Glomerular visceral epithelial cell (primary cell): Measurements from ENCODE around the gene PTPRN2.
"Not testable (repeated sequence)": the region's sequence is repeated elsewhere in the genome, so short reads cannot be mapped to it uniquely, and the experiment has no call there.

Experiments used
- DNase-seq: peaks from one replicate; pipeline ENCODE4 v3.0.0-alpha.2; 2016; ENCODE audit errors: extremely low spot score

PTPRN2 gene

DNA sequence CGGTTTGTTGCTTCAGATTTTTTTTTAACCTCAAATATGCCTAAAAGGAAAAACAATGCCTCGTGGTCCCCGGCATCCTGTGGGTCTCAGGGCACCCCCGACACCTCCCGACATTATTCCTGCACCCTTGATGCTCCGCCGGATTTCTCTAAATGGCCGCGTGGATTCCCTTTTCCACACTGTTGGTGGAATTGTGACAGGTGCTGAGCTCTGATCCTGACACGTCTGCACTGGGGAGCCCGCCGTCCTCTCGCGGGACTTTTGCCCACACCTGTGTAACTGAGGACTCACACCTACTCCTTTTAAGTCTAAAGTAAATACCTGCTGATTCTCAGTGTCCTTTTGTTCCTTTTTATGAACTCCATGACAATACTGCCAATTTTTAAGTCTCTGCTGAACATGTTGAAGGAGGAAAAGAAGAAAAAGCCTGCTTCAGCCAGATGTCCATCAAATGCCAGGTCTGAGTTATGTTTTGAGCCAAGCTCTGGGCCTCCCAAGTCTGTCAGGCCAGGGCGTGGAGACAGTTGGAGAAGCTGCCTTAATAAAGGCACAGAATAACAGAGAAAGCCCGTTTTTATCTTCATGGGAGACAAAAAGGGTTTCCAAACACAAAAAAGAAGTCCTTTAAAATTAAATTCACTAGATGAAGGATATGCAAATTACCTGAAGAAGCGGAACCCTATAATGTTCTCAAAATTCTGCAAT lies 682.6 kb downstream of the PTPRN2 start:
- DNase-seq = no peak

DNA sequence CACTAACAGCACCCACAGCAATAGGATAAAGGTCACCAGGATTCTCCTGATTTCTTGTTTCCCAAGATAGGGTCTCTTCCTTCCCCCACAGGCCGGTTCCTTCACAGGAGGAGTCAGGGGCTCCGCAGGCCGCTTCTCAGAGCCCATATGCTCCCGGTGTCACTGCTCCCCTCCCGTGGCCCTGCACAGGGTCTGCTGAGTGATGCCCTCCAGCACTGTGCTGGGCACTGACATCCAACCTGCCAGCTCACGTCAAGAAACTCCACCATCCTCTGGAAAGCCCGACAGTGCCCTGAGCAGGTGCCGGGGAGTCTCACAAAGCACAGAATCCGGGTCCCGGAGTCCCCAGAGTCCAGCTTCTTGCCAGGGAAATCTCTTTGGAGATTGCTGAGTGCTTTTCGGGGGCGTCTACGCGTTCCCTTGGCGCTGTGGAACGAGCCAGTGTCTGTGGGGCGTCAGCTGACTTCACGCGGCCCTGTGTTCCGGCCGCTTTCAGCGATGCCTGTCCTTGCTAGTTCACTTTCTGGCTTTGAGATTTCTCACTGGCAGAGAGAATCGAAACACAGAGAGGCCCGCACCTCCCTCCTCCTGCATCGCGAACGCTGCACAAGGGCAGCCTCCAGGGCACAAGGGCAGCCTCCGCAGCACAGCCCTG lies 683.3 kb downstream of the PTPRN2 start:
- DNase-seq = no peak

DNA sequence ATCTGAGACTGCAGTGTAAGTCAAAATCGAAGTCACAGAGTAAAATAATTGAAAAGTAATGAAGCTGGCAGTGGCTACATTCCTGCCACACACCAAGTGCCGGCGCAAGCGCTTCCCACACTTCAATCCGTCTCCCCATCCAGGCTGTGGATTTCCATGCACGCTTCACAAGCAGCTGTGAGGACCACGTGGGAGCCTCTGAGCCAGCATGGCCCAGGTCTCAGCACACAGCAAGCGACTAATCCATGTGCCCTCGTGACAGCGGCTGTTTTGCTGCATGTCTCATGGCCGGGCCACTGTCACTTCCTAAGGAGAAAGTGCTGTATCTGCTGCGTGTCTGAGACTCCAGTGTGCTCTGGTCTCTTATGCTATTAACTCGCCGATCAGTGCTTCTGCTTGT lies 683.9 kb downstream of the PTPRN2 start:
- DNase-seq = no peak

DNA sequence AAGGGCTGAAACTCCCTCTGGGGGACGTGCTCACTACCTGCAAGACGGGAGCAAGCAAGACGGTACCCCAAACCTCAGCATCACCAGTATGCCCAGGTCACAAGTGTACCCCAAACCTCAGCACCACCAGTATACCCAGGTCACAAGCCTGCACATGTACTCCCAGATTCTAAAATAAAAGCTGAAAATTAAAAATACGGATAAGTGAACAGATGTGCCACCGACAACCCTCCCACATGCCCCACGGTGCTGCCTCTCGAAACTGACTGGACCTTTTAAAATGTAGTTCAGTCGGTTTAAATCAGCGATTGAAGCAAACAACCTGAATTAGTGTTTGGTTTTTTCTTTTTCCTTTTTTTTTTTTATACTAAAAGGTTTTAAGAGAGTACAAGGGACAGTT lies 684.3 kb downstream of the PTPRN2 start:
- no peak for DNase-seq

DNA sequence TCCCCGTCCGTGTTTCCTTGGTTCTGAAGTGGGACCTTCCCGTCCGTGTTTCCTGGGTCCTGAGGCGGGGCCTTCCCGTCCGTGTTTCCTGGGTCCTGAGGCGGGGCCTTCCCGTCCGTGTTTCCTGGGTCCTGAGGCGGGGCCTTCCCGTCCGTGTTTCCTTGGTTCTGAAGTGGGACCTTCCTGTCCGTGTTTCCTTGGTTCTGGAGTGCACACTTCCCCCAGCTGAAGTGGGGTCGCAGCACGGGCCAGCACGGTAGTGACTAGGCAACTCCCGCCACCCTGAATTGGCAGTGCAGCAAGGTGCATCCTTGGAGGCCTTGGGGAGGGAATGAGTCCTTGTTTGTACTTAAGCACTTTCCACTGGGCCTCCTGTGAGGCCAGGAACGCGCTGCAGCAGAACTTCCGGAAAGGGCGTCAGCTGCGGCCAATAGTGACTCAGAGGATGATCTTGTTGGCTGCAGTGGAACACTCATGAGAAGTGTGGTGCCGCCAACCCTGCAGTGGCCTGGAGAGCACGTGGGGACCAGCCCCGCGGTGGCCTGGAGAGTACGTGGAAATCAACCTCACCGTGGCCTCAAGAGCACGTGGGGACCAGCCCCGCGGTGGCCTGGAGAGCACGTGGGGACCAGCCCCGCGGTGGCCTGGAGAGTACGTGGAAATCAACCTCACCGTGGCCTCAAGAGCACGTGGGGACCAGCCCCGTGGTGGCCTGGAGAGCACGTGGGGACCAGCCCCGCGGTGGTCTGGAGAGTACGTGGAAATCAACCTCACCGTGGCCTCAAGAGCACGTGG lies 685.6 kb downstream of the PTPRN2 start:
- DNase-seq = not testable (repeated sequence)

DNA sequence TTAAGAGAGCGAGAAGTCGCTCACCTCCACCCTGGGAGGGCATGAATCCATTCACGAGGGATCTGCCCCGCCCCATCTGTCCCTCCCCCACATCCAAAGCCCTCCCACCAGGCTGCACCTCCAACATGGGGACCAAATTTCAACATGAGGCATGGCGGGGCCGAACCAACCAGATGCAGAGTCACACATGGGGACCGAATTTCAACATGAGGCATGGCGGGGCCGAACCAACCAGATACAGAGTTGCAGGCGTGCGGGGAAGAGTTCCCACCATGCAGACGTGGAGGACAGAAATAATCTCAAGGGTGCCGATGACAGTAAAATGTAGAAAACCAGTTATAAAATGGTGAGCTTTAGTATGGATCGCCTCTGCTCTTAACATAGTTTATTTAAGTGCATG lies 686.5 kb downstream of the PTPRN2 start:
- DNase-seq = no peak

DNA sequence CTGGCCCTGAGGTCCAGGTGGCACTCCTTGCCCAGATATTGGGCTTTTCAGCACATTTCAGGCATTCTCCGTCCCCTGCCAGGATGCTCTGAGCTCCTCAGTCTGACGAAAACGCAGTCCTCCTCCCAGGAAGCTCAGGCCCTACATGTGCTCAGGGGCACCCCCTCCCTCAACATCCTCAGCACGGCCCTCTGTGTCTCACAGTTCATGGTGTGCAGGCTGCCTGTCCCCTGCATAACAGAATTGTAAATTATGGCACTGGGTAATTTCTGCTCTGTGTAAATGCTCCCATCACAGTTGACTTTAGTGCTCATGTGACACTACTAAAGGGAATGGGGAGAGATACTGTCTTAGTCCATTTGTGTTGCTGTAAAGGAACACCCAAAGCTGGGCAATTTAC lies 687.1 kb downstream of the PTPRN2 start:
- no peak for DNase-seq

DNA sequence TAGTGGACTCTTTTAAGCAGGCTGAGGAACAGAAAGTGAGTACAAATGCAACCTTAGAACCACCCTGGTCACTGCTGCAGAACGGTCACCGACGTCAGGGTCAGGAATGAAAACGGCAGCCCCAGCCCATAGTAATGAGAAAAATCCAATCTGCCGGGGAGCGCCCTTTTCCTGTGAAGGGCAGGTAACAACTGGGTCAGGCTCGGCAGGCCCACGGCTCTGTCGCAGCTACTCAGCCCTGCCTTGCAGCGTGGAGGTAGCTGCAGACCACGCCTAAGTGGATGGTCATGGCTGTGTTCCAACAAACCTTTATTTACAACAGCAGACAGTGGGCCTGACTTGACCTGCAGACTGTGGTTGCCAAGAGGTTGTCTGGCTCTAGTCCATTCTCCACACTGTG lies 687.6 kb downstream of the PTPRN2 start:
- DNase-seq = no peak

DNA sequence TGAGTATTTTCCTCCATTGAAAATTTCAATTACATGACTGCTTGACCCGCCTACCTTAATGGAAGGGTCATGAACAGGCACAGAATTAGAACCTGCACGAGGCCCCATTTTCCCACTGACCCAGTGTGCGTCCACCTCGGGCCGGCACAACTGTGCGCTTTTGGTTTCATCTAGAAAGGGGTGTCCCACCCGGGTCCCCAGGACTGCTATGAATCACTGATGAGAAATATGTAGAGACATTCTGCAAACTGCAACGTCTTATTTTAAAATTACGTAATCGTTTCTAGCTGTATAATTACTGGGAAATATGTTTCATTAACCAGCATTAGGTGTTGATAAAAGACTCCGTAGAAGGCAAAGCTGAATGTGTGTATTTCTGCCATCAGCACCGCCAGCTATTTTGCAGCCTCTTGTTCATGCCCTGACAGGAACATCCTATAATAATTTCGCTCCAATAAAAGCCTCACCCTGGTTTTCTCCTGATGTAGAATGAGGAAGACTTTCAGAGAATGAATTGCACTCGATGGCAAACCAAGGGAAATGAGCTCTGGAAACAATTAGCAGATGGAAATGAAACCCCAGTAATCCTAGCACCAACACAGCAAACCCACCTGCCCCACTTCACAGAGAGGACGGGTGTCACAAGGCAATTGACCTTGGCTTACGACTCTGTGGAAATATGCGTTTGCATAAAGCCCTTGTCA lies 688.7 kb downstream of the PTPRN2 start:
- no peak for DNase-seq

DNA sequence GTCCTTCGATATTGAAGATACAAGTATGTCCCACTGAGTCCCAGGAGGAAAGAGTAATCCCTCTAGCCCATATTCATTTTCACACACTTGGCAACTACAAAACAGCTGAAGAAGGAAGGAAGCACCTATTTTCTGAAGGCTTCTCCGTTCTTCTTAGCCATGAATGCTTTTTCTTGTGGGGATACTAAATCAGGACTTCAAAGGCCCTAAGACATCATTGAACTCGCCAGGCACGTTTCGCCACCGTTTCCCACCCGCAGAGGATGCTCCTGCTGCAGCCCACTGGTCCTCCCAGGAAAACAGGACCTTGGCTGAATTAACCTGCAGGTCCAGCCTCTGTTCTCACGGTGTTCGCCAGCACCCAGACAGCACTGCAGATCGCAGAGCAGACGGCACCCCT lies 689.4 kb downstream of the PTPRN2 start:
- DNase-seq = no peak

DNA sequence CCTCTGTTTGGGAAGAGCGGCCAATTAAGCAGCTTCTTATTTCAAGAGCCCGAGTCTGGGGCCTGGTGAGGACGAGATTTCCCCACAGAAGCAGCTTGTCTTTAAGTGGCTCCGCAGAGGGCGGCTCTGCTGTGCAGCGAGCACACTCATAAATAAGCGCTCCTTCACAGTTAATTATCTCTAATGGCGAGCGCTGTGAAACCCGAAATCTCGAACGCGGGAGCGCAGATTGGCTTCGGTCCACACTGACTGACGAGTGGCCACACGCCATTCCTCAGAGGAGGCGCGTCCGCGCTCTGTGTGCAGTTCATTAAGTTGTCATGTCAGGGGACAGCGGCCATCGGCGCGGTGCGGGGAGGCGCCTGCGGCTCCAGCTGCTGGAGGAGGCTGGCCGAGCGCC lies 689.9 kb downstream of the PTPRN2 start:
- DNase-seq = no peak

DNA sequence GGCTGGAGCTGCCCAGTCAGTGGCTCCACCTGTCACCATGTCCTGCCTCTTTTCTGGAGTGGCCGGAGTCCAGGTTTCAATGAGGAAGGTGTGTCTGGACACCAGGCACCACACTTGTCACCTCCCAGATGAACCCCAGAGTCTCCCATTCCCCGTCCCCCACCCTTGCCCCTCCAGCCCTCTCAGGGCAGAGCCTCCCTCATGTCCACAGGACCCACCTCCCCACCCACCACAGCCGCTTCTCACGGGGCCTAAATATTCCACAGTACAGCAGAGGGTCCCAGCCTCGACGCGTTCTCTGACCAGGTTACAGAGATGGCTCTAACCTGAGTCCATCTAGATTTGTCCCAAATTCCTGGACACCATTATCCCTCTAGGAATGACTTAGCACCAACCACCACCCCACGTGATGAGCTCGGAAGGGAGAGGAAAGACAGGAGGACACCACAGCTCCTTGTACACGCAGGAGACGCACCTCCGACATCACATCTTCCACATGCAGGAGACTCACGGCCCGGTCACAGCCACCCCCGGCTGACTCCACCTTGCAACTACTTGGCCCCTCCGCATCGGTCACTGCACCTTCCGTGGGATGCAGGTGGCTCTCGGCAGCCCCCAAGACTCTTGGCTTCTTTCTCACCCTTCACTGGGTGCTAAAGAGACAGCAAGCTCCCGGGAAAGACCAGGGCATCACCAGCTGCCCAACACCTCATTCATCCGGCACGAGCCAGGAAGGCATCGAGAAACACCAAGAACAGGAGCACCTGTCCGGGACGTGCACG lies 690.7 kb downstream of the PTPRN2 start:
- no peak for DNase-seq

DNA sequence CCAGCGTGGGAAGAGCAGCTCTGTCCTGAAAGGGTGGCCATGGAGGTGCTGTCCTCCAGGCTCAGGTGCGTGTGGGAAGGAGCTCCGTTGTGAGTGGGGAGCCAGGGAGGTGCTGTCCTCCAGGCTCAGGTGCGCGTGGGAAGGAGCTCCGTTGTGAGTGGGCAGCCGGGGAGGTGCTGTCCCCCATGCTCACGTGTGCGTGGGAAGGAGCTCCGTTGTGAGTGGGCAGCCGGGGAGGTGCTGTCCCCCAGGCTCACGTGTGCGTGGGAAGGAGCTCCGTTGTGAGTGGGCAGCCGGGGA lies 691.3 kb downstream of the PTPRN2 start:
- not testable (repeated sequence) for DNase-seq

DNA sequence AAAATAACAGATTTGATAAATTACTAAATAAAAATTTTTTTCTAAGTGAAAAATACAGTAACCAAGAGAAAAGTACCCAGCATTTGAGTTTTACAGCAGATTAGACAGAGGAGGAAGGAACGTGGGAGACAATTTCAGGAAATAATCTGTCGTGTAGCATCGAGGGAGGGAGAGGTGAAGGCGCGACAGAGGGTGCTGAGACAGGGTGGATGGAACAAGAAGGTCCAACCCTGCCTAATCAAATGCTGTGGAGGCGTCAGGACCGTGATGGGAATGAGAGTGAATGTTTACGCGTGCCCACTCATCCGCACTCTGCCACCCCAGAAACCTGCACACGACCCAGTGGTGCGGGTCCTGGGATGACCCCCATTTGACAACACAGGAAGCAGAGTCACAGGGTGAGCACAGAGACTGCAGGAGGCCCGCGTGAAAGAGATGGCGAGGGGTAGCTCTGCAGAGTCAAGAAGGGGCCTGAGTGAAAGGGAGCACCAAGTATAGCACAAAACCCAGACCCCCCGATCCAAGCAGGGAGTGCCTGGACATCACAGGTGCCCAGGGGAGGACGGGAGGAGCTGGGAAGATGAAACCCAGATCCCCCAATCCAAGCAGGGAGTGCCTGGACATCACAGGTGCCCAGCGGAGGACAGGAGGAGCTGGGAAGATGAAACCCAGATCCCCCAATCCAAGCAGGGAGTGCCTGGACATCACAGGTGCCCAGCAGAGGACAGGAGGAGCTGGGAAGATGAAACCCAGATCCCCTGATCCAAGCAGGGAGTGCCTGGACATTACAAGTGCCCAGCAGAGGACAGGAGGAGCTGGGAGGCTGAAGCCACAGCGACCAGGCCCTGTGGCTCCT lies 691.9 kb downstream of the PTPRN2 start:
- DNase-seq = no peak

DNA sequence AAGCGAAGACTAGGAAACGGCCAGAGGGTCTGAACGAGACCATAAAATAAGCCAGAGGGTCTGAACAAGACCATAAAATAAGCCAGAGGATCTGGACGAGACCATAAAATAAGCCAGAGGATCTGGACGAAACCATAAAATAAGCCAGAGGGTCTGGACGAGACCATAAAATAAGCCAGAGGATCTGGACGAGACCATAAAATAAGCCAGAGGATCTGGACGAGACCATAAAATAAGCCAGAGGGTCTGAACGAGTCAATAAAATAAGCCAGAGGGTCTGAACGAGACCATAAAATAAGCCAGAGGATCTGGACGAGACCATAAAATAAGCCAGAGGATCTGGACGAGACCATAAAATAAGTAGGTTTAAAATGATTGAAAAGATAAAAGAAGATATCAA lies 692.5 kb downstream of the PTPRN2 start:
- not testable (repeated sequence) for DNase-seq

DNA sequence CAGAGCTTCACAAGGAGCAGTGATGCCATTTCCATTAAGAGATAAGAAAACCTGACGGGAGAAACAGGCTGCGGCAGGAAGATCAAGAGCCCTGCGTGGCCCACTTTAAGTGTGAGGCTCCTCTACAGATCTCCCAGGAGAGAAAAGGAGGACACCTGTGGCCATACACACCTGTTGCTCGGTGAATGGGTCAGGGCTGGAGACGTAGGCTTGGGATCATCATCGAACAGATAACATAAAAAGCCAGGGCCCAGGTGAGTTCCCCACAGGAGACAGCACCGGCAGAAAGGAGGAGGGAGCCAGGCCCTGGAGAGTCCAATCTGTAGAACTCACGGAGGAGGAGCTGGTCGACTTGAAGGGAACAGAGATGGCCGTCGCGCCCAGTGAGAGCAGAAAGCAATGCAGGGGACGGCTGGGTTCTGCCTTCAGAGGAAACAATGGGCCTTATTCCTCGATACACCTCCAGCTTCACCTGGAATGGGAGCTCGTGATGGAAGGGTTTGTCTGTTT lies 694.0 kb downstream of the PTPRN2 start:
- DNase-seq = no peak

DNA sequence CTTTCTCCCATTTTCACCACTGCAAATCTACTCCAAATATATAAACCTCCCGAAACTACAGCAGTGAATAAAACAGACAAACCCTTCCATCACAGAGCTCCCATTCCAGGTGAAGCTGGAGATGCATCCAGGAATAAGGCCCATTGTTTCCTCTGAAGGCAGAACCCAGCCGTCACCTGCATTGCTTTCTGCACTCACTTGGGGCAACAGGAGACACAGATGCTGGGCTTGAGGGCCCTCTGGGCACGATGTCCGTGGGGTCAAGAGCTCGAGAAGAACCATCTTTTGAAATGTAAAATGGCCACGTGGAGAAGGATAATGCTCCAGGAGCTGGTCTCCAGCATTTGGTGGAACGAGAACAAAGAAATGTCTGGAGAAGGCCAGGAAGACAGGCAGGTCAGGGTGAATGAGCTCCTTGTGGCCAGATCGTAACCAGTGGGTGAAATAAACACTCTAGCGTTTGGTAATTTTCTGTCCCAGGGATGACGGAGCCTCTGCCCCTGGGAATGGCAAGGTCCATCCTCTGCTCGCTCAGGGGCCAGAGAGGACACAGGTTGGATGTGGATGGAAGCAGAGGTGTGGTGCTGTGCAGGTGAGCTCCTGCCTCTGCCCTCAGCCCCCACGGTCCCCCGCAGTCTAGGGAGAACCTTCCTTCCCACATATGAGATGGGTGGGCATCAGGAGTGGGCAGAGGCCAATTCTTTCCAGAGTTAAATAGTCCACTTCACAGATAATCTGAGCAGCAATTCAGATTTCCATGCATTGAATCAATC lies 694.7 kb downstream of the PTPRN2 start:
- no peak for DNase-seq

DNA sequence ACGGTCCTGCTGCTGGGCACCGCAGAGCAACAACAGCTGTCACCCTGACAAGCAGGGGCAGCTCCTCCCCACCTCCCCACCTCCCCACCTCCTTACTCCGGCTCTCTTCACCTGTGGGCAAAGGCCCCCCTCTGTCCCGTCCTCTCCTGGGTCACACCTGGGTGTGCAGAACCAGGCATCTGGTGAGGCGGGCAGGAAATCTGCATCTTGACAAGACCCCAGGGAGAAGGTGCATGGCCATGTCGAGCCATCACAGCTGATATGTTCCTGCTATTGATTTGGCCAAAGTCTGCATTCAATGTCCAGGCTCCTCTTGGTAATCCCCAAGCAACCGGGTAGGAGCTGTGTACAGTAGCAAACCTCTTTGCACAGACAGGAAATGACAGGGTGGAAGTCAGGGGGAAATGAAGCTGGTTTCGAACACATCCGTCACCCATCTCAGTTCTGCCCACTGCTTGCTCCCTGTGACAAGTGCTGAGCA lies 696.7 kb downstream of the PTPRN2 start:
- DNase-seq = no peak

DNA sequence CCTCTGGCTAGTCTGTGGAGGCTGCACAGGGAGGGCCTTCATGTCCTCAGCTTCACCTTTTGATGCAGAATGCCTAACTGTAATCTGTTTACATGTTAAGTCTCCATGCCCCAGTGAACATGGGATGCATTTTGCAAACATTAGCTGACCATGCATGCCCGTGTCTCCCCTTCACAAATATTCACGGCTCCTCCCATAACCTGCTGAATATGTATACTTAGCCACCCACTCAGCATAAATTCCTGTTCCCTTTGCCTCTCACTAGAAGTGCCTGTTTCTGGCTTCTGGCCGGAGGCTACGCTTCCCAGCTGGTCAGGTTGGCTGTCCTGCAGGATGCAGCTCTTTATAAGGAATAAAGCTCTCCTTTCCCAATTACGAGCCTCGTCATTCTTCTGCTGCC lies 698.1 kb downstream of the PTPRN2 start:
- DNase-seq = no peak

DNA sequence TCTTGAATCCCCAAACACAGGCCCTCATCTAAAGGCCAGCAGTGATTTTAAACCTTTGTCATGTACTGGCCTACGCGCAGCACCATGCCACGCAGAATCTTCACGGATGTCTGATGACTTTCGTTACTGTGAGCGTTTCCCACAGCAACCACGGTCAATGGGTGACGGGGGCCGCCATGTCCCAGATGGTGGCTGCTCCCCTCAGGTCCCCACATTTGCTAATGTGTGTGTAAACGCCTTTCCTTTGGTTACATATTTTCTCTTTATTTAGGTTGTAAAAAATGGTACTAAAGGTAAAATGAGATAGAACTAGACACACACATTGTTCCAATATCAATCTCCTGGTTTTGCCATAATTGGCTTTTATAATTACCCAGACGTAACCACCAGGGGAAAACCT lies 699.0 kb downstream of the PTPRN2 start:
- DNase-seq = no peak
